Ishikawa (cell line): ENCODE data around the gene MUC3A.

Source experiments
- CREB1 ChIP-seq: IDR thresholded peaks from 2 replicates; pipeline ENCODE4 v1.6.1; 2012; ENCODE audit warnings: low read depth
- EP300 ChIP-seq: IDR thresholded peaks from 2 replicates; pipeline ENCODE4 v1.6.1; 2012; ENCODE audit warnings: borderline replicate concordance
- FOXM1 ChIP-seq: IDR thresholded peaks from 2 replicates; pipeline ENCODE4 v1.6.1; 2012; ENCODE audit warnings: low read depth, borderline replicate concordance
- MAX ChIP-seq: IDR thresholded peaks from 2 replicates; pipeline ENCODE4 v1.6.1; 2012
- NFIC ChIP-seq: IDR thresholded peaks from 2 replicates; pipeline ENCODE4 v1.6.1; 2012
- TAF1 ChIP-seq: IDR thresholded peaks from 2 replicates; pipeline ENCODE4 v1.6.1; 2012; ENCODE audit warnings: low read depth, mild to moderate bottlenecking
- USF1 ChIP-seq: IDR thresholded peaks from 2 replicates; pipeline ENCODE4 v1.6.1; 2012
- YY1 ChIP-seq: IDR thresholded peaks from 2 replicates; pipeline ENCODE4 v1.6.1; 2012; ENCODE audit warnings: low read depth
- ZBTB7A ChIP-seq: IDR thresholded peaks from 2 replicates; pipeline ENCODE4 v1.6.1; 2012; ENCODE audit warnings: low read depth

GRCh38 chr7:100965723-100966541 lies 16.6 kb downstream of the MUC3A start:
- no peak for TF ChIP-seq USF1
- TF ChIP-seq YY1 = no peak
- TF ChIP-seq ZBTB7A = peak; percentile 69; the same call in 1 of the 2 replicates
- 0 out of 2 replicates have a peak, but pooled peaks have one; percentile 21 for TF ChIP-seq EP300
- TF ChIP-seq FOXM1 = no peak
- TF ChIP-seq MAX = 0 out of 2 replicates have a peak, but pooled peaks have one; percentile 38
- no peak for TF ChIP-seq CREB1
- TF ChIP-seq NFIC = no peak; the same call in 1 of the 2 replicates
- no peak for TF ChIP-seq TAF1
